Airway epithelial cell (primary cell): ENCODE results near the gene ANKS4B. TPM values are rescaled to one million over a fixed set of nuclear protein-coding genes. Genes with fewer than 3 reads are reported as not detected.

Source experiments
- total RNA-seq: library from RNA; depleted of rRNA; stranded (reverse); fragments of >200 nt; gene quantifications from 2 replicates; pipeline ENCODE4 v1.2.3, GENCODE V29; 2015

Gene ANKS4B, protein sequence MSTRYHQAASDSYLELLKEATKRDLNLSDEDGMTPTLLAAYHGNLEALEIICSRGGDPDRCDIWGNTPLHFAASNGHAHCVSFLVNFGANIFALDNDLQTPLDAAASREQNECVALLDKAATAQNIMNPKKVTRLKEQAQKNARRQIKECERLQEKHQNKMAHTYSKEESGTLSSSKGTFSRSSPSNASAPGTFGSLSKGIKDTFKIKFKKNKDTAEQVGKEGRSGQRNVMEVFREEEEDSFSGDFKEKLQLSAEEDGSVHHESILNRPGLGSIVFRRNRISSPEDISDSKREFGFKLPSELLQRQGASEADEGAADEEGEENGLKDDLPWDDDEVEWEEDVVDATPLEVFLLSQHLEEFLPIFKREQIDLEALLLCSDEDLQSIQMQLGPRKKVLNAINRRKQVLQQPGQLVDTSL
- not detected in 2 replicates for total RNA-seq

DNA sequence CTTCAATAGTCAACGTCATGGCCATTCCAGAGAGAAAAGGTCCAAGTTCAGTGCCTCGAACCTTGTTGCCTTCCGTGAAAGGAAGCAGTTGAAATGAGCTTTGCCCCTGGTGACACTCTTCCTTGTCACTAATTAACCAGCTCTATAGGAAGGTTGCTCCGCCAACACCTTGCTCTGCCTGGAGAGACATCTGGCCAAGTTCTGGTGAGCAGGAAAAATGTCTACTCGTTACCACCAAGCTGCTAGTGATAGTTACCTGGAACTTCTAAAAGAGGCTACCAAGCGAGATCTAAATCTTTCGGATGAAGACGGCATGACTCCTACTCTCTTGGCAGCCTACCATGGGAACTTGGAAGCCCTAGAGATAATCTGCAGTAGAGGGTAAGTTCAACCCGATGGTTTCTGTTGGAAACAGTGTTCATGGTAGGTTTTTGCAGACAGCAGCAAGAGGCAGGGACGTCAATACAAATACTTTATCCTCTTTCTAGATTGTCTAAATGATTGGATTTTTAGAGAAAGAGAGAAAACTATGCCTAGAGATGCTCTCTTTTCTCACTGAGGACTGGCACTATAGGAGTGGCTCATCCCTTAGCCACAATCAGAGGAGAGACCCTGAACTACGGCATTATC is at the start of gene ANKS4B:
ANKS4B (plus strand) TSS at position 179 of the 630 bp plus-strand sequence; CDS start at position 218, 39 bp downstream.

GRCh38 chr16:21211486-21211885 is 22.0 kb upstream of the ANKS4B start, which contains the start of gene ZP2:
ZP2 (minus strand) TSS chr16:21211574; CDS start chr16:21211547, 27 bp downstream.

GRCh38 chr16:21277927-21278706 is 44.6 kb downstream of the ANKS4B start, which contains the start of gene CRYM:
CRYM (minus strand) TSS chr16:21278290; CDS start chr16:21278251, 39 bp downstream.

Other genes with a start within 250 kb of the ANKS4B start
- 0.07 and 0.56 TPM in 2 replicates for gene DNAH3, start 82.9 kb upstream of the ANKS4B start, total RNA-seq
- 100 and 113 TPM in 2 replicates for gene LDAF1, start 75.0 kb upstream of the ANKS4B start, total RNA-seq
- not detected in 2 replicates for gene ZP2, start 22.1 kb upstream of the ANKS4B start, total RNA-seq
- gene CRYM, start 44.6 kb downstream of the ANKS4B start, total RNA-seq, result not detected in 2 replicates